Activated CD4-positive, alpha-beta T cell treated with anti-CD3 and anti-CD28 coated beads, Interleukin-2, amount 10 ng/mL, durations not matched to agents 7 days and 5 days (primary cell): ENCODE data around the gene INSL3. TPM values are rescaled to one million over a fixed set of nuclear protein-coding genes. Genes with fewer than 3 reads are reported as not detected.
A peak's percentile ranks its signal among the peaks of the same experiment; 100 is the strongest.

Source experiments
- CTCF ChIA-PET: fragments of 350-600 bp; sonication (Branson Sonifier 250); formaldehyde crosslinking; loops from one replicate; lab custom pipeline; 2021; ENCODE audit warnings: antibody characterized with exemption; lab: Charles Lee
- POLR2A ChIA-PET: fragments of 350-600 bp; sonication (Branson Sonifier 250); formaldehyde crosslinking; loops from one replicate; lab custom pipeline; 2021; ENCODE audit warnings: antibody characterized with exemption; lab: Charles Lee
- DNase-seq: peaks from one replicate; pipeline ENCODE4 v3.0.0-alpha.2; 2020
- H3K27ac Mint-ChIP-seq: one replicate; pipeline ENCODE4 v1.8.0; 2021; ENCODE audit warnings: mild to moderate bottlenecking, moderate library complexity, mixed read lengths
- H3K27me3 Mint-ChIP-seq: one replicate; pipeline ENCODE4 v1.8.0; 2021; ENCODE audit warnings: mixed read lengths
- H3K36me3 Mint-ChIP-seq: one replicate; pipeline ENCODE4 v1.8.0; 2021; ENCODE audit warnings: low read depth, mixed read lengths
- H3K4me1 Mint-ChIP-seq: one replicate; pipeline ENCODE4 v1.8.0; 2021; ENCODE audit warnings: mixed read lengths
- H3K4me3 Mint-ChIP-seq: one replicate; pipeline ENCODE4 v1.8.0; 2021; ENCODE audit warnings: mild to moderate bottlenecking, moderate library complexity, mixed read lengths
- H3K9me3 Mint-ChIP-seq: one replicate; pipeline ENCODE4 v1.8.0; 2021; ENCODE audit warnings: mixed read lengths
- total RNA-seq, 2 experiments: library from RNA; stranded (reverse); gene quantifications; one replicate each; pipeline ENCODE4 v1.2.3, GENCODE V29; 2021

The INSL3 gene, protein sequence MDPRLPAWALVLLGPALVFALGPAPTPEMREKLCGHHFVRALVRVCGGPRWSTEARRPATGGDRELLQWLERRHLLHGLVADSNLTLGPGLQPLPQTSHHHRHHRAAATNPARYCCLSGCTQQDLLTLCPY
- 1 to 10 TPM; 6.8 to 7.4 TPM for total RNA-seq

DNA sequence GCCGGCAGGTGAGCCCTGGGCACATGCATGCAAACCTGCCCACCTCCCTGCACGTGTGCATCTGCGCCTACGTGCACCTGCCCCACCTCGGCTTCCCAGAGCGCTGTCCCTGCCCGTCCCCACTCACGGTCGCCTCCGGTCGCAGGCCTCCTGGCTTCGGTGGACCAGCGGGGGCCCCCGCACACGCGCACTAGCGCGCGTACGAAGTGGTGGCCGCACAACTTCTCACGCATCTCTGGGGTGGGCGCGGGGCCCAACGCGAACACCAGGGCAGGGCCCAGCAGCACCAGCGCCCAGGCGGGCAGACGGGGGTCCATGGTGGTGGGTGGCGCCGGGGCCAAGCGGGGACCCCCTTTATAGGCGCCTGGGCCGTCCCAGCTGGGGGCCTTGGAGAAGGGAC, at the start of gene INSL3:
INSL3 (minus strand) TSS at position 330 of the 400 bp plus-strand sequence; CDS start at position 317, 13 bp downstream.
- H3K27ac Mint-ChIP-seq = no peak within 1 kb of the TSS
- no peak for DNase-seq
- no peaks in the 10 kb centered on the region for H3K4me1 Mint-ChIP-seq
- CTCF ChIA-PET = interaction anchor here (0.6 kb wide), 1 partner anchor 212 kb away, joined by 3 read pairs; no protein-coding TSS in a partner anchor
- POLR2A ChIA-PET = no interaction called here
- H3K36me3 Mint-ChIP-seq = peaks cover 14% of the 10 kb centered on the region
- no peaks in the 10 kb centered on the region for H3K27me3 Mint-ChIP-seq
- no peaks in the 10 kb centered on the region for H3K9me3 Mint-ChIP-seq
- no peak within 1 kb of the TSS for H3K4me3 Mint-ChIP-seq

DNA sequence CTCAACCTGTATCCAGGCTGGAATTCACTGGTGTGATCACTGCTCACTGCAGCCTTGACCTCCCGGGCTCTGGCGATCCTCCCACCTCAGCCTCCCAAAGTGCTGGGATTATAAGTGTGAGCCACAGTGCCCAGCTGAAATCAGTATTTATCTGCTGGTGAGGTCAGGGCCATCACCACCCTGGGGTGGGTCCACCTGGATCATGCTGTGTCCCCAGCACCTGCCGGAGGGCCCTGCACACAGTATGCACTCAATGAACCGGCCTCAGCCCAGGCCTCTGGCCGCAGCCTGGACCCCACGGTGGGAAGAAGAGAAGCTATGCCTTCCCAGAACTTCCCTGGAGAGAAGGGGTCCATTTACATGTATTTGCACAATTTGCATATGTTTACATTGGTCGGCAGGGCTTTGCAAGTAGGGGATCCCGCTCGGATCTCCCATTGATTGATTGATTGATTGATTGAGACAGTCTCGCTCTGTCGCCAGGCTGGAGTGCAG, 47.8 kb upstream of the INSL3 start:
- Mint-ChIP-seq H3K4me1 (peaks cover 21% of the 10 kb centered on the region), H3K4me3 (no peak overlapping the region), H3K9me3 (no peaks in the 10 kb centered on the region), H3K36me3 (peaks cover 12% of the 10 kb centered on the region), H3K27me3 (no peaks in the 10 kb centered on the region), H3K27ac (no peak overlapping the region)
- no peak for DNase-seq
- ChIA-PET CTCF (interaction anchor here (3.9 to 4.5 kb wide), 2 partner anchors 9 to 63 kb away, joined by 34 to 44 read pairs; partner anchors contain the start of genes CCDC124 and RPL18A), POLR2A (no interaction called here)

DNA sequence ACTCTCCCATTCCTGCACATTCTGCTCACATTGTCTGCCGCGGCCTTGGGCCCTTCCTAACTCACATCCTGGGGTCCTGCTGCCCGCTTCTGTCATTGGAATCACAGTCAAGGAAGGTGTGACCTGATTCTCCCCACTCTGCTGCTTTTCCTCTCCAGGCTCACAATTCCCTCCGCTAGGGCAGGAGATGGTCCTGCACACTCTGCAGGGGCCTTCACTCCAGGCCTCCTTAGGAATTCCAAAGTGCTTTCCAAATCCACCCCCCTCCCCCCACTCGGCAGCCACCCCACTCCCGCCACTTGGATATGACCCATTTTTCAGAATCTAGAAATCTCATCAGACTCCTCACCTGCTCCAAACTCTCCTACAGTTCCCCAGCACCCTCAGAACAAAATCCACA, 47.4 kb upstream of the INSL3 start:
- DNase-seq = no peak
- Mint-ChIP-seq H3K4me1 (peaks cover 18% of the 10 kb centered on the region), H3K36me3 (peaks cover 13% of the 10 kb centered on the region), H3K9me3 (no peaks in the 10 kb centered on the region), H3K27me3 (no peaks in the 10 kb centered on the region), H3K4me3 (no peak overlapping the region), H3K27ac (no peak overlapping the region)
- ChIA-PET CTCF (no interaction called here), POLR2A (no interaction called here)

DNA sequence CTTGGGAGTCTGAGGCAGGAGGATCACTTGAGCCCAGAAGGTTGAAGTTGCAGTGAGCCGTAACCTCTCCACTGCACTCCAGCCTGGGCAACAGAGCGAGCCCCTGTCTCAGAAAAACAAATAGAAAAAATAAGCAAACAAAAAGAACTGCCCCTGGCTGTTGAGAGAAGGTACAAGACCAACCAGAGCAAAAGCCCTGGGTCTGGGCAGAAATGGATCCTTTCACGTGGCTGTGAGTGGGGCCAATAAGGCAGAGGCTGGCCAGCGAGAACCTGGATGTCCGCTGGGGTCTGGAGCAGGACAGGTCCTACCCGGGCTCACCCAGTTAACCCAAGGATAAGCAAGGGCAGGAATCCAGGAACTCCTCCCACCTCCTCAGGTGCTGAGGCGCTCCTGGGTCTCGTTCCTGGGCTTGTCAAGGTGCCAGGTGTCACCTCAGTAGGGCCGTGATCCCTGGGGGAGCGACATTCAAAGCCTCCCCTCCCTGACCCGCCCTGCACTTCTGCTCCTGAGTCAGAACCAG, 45.7 kb upstream of the INSL3 start:
- Mint-ChIP-seq H3K36me3 (peaks cover 24% of the 10 kb centered on the region), H3K4me3 (no peak overlapping the region), H3K27me3 (no peaks in the 10 kb centered on the region), H3K4me1 (peaks cover 11% of the 10 kb centered on the region), H3K27ac (no peak overlapping the region), H3K9me3 (no peaks in the 10 kb centered on the region)
- DNase-seq = no peak
- POLR2A ChIA-PET = no interaction called here
- CTCF ChIA-PET = interaction anchor here (20.4 kb wide), 1 partner anchor 67 kb away, joined by 326 read pairs; the partner anchor contains the start of gene CCDC124

DNA sequence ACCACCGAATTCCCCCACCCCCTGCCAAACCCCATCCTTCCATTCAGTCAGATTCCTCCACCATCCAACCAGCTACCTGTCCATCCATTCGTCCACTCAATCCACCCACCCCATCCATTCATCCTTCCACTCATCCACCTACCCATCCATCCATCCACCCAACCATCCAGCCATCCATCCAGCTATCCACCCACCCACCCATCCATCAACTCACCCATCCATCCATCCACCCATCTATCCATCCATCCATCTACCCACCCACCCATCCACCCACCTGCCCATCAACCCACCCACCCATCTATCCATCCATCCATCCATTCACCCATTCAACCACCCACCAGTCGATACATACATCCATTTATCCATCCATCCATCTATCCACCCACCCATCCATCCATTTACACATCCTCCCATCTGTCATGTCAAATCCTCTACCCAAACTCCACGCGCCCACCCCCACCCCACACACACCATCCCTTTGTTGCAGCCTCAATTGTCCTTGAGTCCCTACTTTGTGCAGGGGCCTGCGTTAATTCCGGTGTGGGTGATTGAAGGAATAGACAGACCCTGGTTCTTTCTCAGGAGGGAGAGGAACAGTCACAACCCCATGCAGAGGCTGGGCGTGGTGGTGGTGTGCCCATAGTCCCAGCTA, 45.1 kb upstream of the INSL3 start:
- Mint-ChIP-seq H3K4me3 (no peak overlapping the region), H3K27ac (no peak overlapping the region)
- CTCF ChIA-PET = interaction anchor here (20.4 kb wide), 1 partner anchor 67 kb away, joined by 326 read pairs; the partner anchor contains the start of gene CCDC124

DNA sequence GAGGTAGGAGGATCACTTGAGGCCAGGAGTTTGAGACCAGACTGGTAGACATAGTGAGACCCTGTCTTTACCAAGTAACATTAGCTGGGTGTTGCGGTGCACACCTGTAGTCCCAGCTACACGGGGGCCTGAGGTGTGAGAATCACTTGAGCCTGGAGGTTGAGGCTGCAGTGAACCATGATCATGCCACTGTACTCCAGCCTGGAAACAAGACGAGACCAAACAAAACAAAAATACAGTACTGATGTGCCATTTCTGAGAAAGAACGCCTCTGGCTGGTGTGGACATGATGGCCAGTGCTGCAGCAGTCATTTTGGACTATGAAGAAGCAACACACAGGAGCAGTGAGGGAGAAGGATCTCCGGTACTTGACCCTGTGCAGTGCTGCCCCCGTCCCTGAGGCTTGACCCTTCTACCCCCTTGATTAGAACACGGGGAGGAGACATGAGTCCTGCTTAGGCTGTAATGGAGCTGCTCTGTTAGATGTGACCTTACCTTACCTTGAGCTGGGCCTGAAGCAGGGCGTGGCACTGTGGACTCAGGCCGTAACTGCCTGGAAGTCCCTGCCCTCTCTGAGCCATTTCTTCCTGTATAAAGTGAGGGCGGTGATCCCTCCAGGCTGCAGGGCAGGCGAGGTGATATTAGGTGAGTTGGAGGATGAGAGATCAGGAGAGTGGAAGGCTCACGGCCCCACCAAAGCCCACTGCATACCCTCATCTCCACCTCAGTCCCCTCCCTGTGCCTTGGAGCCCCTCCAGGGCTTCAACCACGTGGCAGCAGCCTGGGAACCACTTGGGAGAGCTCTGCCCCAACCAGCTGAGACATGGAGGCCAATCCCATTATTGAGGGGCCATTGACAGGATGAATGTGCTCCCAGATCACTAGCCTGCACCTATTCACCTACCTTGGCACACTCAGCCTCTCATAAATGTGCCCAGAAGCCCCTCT, 44.3 kb upstream of the INSL3 start:
- Mint-ChIP-seq H3K9me3 (no peaks in the 10 kb centered on the region), H3K4me1 (peaks cover 15% of the 10 kb centered on the region), H3K36me3 (peaks cover 37% of the 10 kb centered on the region), H3K27ac (peak overlapping the region; percentile 4), H3K27me3 (no peaks in the 10 kb centered on the region), H3K4me3 (no peak overlapping the region)
- DNase-seq = no peak
- ChIA-PET CTCF (interaction anchor here (0.7 to 20.4 kb wide), 3 partner anchors 11 to 68 kb away, joined by 3 to 326 read pairs (median 5); partner anchors contain the start of gene CCDC124), POLR2A (interaction anchor here (0.6 kb wide), 1 partner anchor 226 kb away, joined by 3 read pairs; no protein-coding TSS in a partner anchor)

More for the DNA sequence above, 45.1 kb upstream of the INSL3 start:
- H3K4me1 Mint-ChIP-seq = peaks cover 14% of the 10 kb centered on the region
- DNase-seq = no peak
- H3K9me3 Mint-ChIP-seq = no peaks in the 10 kb centered on the region
- no peaks in the 10 kb centered on the region for H3K27me3 Mint-ChIP-seq
- peaks cover 29% of the 10 kb centered on the region for H3K36me3 Mint-ChIP-seq
- POLR2A ChIA-PET = no interaction called here

DNA sequence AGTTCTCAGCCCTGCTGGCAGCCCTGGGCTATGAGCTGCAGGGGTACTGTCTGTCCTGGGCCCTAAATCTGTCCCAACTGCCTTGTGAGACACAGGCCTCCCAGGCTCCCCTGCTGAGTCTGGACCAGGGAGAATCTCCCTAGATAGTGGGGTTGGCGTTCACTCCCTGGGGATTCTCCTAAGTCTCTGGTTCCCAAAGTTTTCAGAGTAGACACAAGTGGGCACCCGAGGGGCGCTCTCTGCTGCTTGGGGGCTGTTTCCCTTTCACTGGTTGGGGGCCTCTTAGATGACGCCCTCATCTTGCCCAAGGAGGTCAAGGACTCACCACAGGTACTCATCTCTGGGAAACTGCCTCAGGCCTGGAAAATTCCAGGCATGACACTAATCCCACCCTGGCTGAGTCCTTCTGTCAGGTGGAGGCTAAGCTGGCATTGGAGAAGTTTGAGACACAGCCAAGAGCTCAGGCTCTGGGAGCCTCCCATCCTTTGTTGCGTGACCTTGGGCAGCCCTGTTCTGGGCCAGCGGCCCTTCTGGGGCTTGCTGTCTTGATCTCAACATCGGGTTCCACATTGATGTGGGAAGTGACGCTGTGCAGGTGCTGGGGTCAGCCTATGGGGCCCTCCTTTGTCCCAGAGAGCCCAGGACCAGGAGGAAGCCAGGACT, 42.3 kb upstream of the INSL3 start:
- Mint-ChIP-seq H3K9me3 (no peaks in the 10 kb centered on the region), H3K27me3 (no peaks in the 10 kb centered on the region), H3K36me3 (peaks cover 46% of the 10 kb centered on the region), H3K4me1 (peaks cover 18% of the 10 kb centered on the region), H3K4me3 (no peak overlapping the region), H3K27ac (no peak overlapping the region)
- CTCF ChIA-PET = interaction anchor here (0.6 to 20.4 kb wide), 3 partner anchors 12 to 70 kb away, joined by 3 to 326 read pairs (median 3); partner anchors contain the start of genes CCDC124 and JAK3
- POLR2A ChIA-PET = no interaction called here
- no peak for DNase-seq

DNA sequence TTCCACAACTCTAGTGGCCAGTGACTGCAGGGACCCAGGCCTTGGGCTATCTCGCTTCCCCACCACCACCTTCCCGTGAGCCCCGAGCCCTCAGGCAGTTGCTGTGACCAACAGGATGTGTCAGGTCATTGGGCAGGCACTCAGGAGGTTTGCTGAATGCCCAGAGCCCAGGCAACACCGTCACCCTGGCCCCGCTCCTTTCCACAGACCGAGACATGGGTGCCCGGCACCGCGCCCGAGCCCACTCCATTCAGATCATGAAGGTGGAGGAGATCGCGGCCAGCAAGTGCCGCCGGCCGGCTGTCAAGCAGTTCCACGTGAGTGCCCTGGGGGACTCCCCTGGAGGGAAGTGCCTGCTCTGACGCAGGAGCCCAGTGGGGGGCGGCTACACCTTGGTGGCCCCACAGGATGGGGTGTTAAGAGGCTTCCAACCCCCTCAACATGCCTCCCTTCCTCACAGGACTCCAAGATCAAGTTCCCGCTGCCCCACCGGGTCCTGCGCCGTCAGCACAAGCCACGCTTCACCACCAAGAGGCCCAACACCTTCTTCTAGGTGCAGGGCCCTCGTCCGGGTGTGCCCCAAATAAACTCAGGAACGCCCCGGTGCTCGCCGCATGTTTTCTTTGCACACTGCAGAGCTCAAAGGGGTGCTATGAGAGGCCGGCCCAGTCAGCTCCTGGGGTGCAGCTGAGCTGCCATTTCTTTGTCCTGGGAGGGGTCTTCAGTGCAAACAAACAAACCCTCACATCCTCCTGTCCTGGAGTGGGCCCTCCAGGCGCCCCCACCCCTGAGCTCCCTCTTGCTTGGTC, 41.6 kb upstream of the INSL3 start:
- no peaks in the 10 kb centered on the region for H3K9me3 Mint-ChIP-seq
- no peak for DNase-seq
- H3K27me3 Mint-ChIP-seq = no peaks in the 10 kb centered on the region
- H3K4me1 Mint-ChIP-seq = peaks cover 18% of the 10 kb centered on the region
- POLR2A ChIA-PET = no interaction called here
- no peak overlapping the region for H3K4me3 Mint-ChIP-seq
- peak overlapping the region; percentile 68 for H3K27ac Mint-ChIP-seq
- peaks cover 46% of the 10 kb centered on the region for H3K36me3 Mint-ChIP-seq
- CTCF ChIA-PET = interaction anchor here (20.4 kb wide), 1 partner anchor 71 kb away, joined by 326 read pairs; the partner anchor contains the start of gene CCDC124

DNA sequence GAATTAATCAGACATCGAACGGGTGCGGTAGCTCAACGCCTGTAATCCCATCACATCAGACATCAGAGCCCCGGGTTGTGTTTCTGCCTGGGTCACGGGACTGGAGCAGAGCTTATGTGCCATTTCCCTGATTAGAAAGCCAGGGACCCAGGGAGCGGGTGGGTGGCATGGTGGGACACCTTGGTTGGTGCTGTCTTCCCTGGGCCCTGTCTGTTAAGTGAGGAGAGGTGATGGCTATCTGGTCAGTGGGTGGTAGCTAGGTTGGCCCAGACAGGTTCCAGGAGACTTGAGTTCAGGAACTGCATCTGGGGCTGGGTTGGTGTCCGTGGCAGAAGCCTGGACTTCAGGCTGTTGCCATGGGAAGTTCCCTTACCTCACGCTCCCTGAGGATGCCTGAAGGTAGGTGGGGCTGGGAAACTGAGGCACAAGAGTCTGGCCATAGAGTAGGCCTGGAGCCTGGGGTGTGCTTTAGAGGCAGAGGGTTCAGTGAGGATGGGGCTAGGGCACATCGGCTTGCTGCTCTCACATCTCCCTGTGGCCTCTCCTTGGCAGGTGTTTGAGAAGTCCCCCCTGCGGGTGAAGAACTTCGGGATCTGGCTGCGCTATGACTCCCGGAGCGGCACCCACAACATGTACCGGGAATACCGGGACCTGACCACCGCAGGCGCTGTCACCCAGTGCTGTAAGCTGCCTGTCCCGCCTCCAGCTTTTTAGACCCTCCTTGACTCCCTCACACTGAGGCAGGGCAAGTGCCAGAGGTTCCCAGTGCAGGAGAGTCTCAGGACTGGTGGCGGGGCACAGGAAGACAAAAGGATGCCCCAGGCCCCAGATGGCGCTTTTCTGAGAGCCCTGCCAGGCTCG, 40.5 kb upstream of the INSL3 start:
- peaks cover 18% of the 10 kb centered on the region for H3K4me1 Mint-ChIP-seq
- DNase-seq = no peak
- ChIA-PET CTCF (interaction anchor here (20.4 kb wide), 1 partner anchor 72 kb away, joined by 326 read pairs; the partner anchor contains the start of gene CCDC124), POLR2A (no interaction called here)
- peak overlapping the region; percentile 94 for H3K27ac Mint-ChIP-seq
- H3K9me3 Mint-ChIP-seq = no peaks in the 10 kb centered on the region
- H3K27me3 Mint-ChIP-seq = no peaks in the 10 kb centered on the region
- H3K4me3 Mint-ChIP-seq = peak overlapping the region; percentile 90
- peaks cover 46% of the 10 kb centered on the region for H3K36me3 Mint-ChIP-seq

DNA sequence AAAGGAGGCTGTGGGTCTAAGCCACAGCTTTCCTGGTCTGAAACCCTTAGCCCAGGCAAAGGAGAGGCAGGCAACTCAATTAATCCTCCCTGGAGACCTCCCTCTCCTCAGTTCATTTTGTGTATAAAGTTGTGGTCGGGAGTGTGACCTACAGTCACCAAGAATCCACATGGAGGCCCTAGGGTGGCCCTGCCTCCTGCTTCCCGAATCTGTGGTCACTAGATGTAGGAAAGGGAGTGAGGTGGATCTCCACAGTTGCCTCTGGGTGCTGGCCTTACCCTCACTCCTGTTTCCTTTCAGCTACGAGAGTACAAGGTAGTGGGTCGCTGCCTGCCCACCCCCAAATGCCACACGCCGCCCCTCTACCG, 39.7 kb upstream of the INSL3 start:
- H3K9me3 Mint-ChIP-seq = no peaks in the 10 kb centered on the region
- H3K36me3 Mint-ChIP-seq = peaks cover 46% of the 10 kb centered on the region
- H3K27ac Mint-ChIP-seq = peak overlapping the region; percentile 94
- DNase-seq = no peak
- peaks cover 18% of the 10 kb centered on the region for H3K4me1 Mint-ChIP-seq
- peak overlapping the region; percentile 90 for H3K4me3 Mint-ChIP-seq
- POLR2A ChIA-PET = no interaction called here
- no peaks in the 10 kb centered on the region for H3K27me3 Mint-ChIP-seq
- CTCF ChIA-PET = interaction anchor here (2.2 to 20.4 kb wide), 3 partner anchors 10 to 73 kb away, joined by 34 to 326 read pairs (median 39); partner anchors contain the start of genes CCDC124 and SLC5A5
